Measurements from ENCODE around the gene NOC3L.

NOC3L gene

DNA sequence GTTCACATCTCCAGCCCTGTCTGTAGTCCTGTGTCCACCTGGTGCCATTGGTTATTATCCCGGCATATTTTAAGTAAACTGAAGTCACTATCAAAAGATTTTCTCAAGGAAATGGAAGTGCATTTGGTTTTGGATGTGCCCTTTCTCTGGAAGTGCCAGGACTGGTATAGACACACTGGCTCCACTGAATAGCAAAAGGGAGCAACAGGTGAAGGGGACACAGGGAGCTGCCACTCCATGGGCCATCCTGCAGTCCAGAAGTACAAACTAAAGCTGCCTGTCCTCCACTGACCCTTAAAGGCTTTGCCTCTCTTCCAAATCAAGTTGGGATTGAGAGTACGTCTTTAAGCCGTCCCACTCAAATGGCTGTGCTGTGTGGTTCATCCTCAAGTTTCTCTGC is 62.7 kb downstream of the NOC3L start:
- DNase-seq = no peak

- peak; percentile 34 for DNase-seq
Measured at GRCh38 chr10:94299417-94299816, 63.3 kb downstream of the NOC3L start.

- DNase-seq = no peak
Measured at GRCh38 chr10:94294168-94294567, 68.6 kb downstream of the NOC3L start.

GRCh38 chr10:94293354-94293753 is 69.4 kb downstream of the NOC3L start:
- no peak for DNase-seq

DNA sequence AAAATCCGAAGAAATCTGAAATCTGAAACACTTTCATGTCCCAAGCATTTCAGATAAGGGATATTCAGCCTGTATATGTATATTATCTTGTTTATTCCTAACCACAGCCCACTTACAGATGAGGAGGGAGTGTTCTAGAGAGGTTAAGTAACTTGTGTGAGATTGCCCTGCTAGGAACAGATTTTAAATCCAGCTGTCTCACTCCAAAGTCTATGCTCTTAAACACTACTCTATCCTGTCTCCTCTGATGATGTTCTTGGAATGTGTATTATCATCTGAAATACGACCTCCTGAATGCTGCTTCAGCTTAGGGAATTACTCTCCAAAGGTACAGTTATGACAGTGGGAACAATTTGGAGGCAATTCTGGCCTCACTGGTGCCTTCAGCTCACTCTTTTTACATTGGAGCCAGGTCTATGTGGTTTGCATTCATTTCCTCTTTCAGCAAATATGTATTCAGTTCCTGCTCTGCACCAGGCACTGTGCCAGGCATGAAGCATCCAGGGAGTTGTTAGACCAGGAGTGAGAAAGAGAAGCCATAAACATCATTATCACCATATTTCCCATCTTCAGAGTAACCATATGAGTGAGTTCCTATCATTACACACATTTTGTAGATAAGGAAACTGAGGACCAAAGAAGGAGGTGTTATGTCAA is 70.2 kb downstream of the NOC3L start:
- peak; percentile 13 for DNase-seq

GRCh38 chr10:94288361-94289101 is 74.2 kb downstream of the NOC3L start:
- DNase-seq = no peak

GRCh38 chr10:94287336-94287735 is 75.4 kb downstream of the NOC3L start:
- DNase-seq = no peak

GRCh38 chr10:94286901-94287300 is 75.8 kb downstream of the NOC3L start:
- DNase-seq = no peak

- no peak for DNase-seq
Measured at GRCh38 chr10:94285271-94285670, 77.5 kb downstream of the NOC3L start.

Measured in RPMI8226 (cell line).